CD14-positive monocyte (primary cell): Measurements from ENCODE around the gene TMEM45A. TPM values are rescaled to one million over a fixed set of nuclear protein-coding genes. Genes with fewer than 3 reads are reported as not detected.

Experiments used
- DNase-seq, 3 donors: peaks; one replicate each; pipeline ENCODE4 v3.0.0-alpha.2; 2011 to 2022
- H2AFZ ChIP-seq: 2 replicates; pipeline ENCODE4 v1.6.0; 2012; ENCODE audit warnings: mild to moderate bottlenecking, low read depth, low read length, inconsistent platforms; ENCODE audit not compliant: insufficient read depth, poor library complexity, severe bottlenecking
- H3K27ac ChIP-seq, 2 donors: 1 replicate in 1 of 2; 2 replicates in 1 of 2; pipeline ENCODE4 v1.5.1; 2012 to 2013; ENCODE audit warnings: low read length in 2 of 2, control low read depth in 1 of 2, inconsistent platforms in 1 of 2, low read depth in 1 of 2, mild to moderate bottlenecking in 1 of 2
- H3K27me3 ChIP-seq, 2 donors: one replicate each; pipeline versions ENCODE4 v1.6.0 to v1.6.1; 2011 to 2013; ENCODE audit warnings: low read length in 2 of 2; ENCODE audit not compliant: control insufficient read depth in 2 of 2, insufficient read depth in 2 of 2
- H3K36me3 ChIP-seq, 2 donors: replicated peaks in 1 of 2; 1 replicate in 1 of 2; 2 replicates in 1 of 2; pipeline versions ENCODE4 v1.5.1 to v1.6.1; 2012 to 2013; ENCODE audit warnings: low read length in 2 of 2, control low read depth in 1 of 2, inconsistent platforms in 1 of 2, mild to moderate bottlenecking in 1 of 2; ENCODE audit not compliant: insufficient read depth in 2 of 2, control insufficient read depth in 1 of 2
- H3K4me1 ChIP-seq, 2 donors: 1 replicate in 1 of 2; 2 replicates in 1 of 2; pipeline versions ENCODE4 v1.5.1 to v1.6.1; 2012 to 2013; ENCODE audit warnings: low read length in 2 of 2, control low read depth in 1 of 2, inconsistent platforms in 1 of 2, mild to moderate bottlenecking in 1 of 2, moderate library complexity in 1 of 2; ENCODE audit not compliant: insufficient read depth in 2 of 2, control insufficient read depth in 1 of 2
- H3K4me2 ChIP-seq: replicated peaks from 2 replicates; pipeline ENCODE3; 2012; ENCODE audit warnings: low read length, moderate library complexity, mild to moderate bottlenecking; ENCODE audit not compliant: poor library complexity, severe bottlenecking; ENCODE audit errors: extremely low read depth
- H3K4me3 ChIP-seq, 3 experiments: fragments of 200-600 bp in 1 of 3; sonication (generic) in 1 of 3; replicated peaks in 1 of 3; 1 replicate in 2 of 3; 2 replicates in 1 of 3; pipeline ENCODE4 v1.5.1; 2011 to 2013; ENCODE audit warnings: low read length in 3 of 3, mild to moderate bottlenecking in 3 of 3, control low read depth in 2 of 3, low read depth in 2 of 3, inconsistent platforms in 1 of 3, moderate library complexity in 1 of 3
- H3K79me2 ChIP-seq: 2 replicates; pipeline ENCODE4 v1.6.0; 2012; ENCODE audit warnings: mild to moderate bottlenecking, control low read depth, inconsistent platforms, low read length, moderate library complexity; ENCODE audit not compliant: insufficient read depth
- H3K9ac ChIP-seq: 2 replicates; pipeline ENCODE4 v1.6.0; 2017; ENCODE audit warnings: low read length, mild to moderate bottlenecking; ENCODE audit not compliant: insufficient read depth, poor library complexity, severe bottlenecking
- H3K9me3 ChIP-seq, 2 donors: replicated peaks in 1 of 2; 1 replicate in 1 of 2; 2 replicates in 1 of 2; pipeline versions ENCODE4 v1.5.1 to v1.6.1; 2012 to 2013; ENCODE audit warnings: low read length in 2 of 2, control low read depth in 1 of 2; ENCODE audit not compliant: control insufficient read depth in 1 of 2, insufficient read depth in 1 of 2
- H4K20me1 ChIP-seq: 2 replicates; pipeline ENCODE4 v1.6.0; 2012; ENCODE audit warnings: mild to moderate bottlenecking, low read length, control low read depth, moderate library complexity; ENCODE audit not compliant: insufficient read depth
- H3K27ac Mint-ChIP-seq, 7 donors: one replicate each; pipeline ENCODE4 v1.8.0; 2020; ENCODE audit warnings: mild to moderate bottlenecking in 7 of 7, mixed read lengths in 7 of 7, moderate library complexity in 6 of 7, inconsistent platforms in 2 of 7
- H3K27me3 Mint-ChIP-seq, 3 donors: one replicate each; pipeline ENCODE4 v1.8.0; 2021 to 2022; ENCODE audit warnings: low read depth in 3 of 3, mild to moderate bottlenecking in 3 of 3, mixed read lengths in 3 of 3, moderate library complexity in 3 of 3, inconsistent platforms in 1 of 3
- H3K36me3 Mint-ChIP-seq, 2 donors: one replicate each; pipeline ENCODE4 v1.8.0; 2020; ENCODE audit warnings: mixed read lengths in 2 of 2, inconsistent platforms in 1 of 2, mild to moderate bottlenecking in 1 of 2
- H3K4me1 Mint-ChIP-seq: one replicate; pipeline ENCODE4 v1.8.0; 2020; ENCODE audit warnings: mild to moderate bottlenecking, mixed read lengths
- H3K4me3 Mint-ChIP-seq, 2 donors: one replicate each; pipeline ENCODE4 v1.8.0; 2020; ENCODE audit warnings: mild to moderate bottlenecking in 2 of 2, mixed read lengths in 2 of 2, moderate library complexity in 1 of 2
- H3K9me3 Mint-ChIP-seq, 7 donors: one replicate each; pipeline ENCODE4 v1.8.0; 2020 to 2022; ENCODE audit warnings: mixed read lengths in 7 of 7, mild to moderate bottlenecking in 6 of 7, moderate library complexity in 6 of 7, inconsistent platforms in 2 of 7
- WGBS: methylation state at CpG from one replicate; pipeline ENCODE4 v1.1.5; 2013; ENCODE audit warnings: missing lambda C conversion rate; ENCODE audit not compliant: insufficient coverage; 5-methylcytosine and 5-hydroxymethylcytosine counted together
- intact Hi-C, 2 donors: fragments of 100-400 bp; cut with micrococcal nuclease; formaldehyde crosslinking; loops; one replicate each; pipeline versions ENCODE4 v1.15.0 to v1.15.1; 2023
- polyA plus RNA-seq, 3 donors: library from polyadenylated mRNA; depleted of rRNA in 1 of 3; unstranded in 2 of 3; stranded (reverse) in 1 of 3; fragments of 300-500 nt in 2 of 3; fragments of >200 nt in 1 of 3; fragmentation: Illumina TruSeq in 2 of 3; gene quantifications; 1 replicate in 2 of 3; 2 replicates in 1 of 3; pipeline ENCODE4 v1.2.3, GENCODE V29; 2012 to 2021
- TF ChIP-seq, protein P1 (sequence below): fragments of 200-600 bp; IDR thresholded peaks from one replicate; pipeline ENCODE4 v1.8.0; 2022; ENCODE audit warnings: antibody characterized with exemption, mild to moderate bottlenecking

Gene TMEM45A
- polyA plus RNA-seq, 3 donors: 0.03 to 1.5 (median 0.97) TPM

DNA sequence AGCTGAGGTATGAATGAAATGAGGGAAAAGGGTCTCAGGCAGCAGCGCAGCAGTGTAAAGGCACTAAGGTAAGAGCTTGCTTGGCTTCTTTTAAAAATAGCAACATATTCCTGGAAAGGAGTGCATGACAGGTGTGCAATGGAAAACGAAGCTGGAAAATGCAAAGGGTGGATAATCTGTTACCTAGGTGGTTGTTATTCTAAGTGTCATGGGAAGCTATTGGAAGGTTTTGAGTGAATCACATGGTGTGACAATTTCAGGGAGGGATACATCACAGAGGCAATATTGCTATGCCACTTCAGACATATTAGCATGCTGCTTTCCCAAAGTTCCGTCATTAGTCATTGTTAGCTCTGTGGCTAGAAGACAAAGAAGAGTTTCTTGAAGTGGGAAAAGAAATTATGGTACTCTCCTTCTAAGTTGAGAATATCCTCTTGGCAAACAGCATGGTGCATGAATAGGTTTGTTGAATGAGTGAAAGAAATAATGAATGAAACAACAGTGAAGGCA, 28.7 kb upstream of the TMEM45A start:
- WGBS: 100% methylated on average over 1 of the region's 3 CpGs
- Histone ChIP-seq H3K27me3 (no peaks in the 10 kb centered on the region), H3K9ac (no peak overlapping the region), H3K4me2 (no peak overlapping the region), H3K4me3 (no peak overlapping the region), H4K20me1 (no peaks in the 10 kb centered on the region), H3K4me1 (peaks cover 14 to 17% of the 10 kb centered on the region in 2 donors), H3K36me3 (no peaks in the 10 kb centered on the region), H2AFZ (no peak overlapping the region), H3K9me3 (no peaks in the 10 kb centered on the region), H3K27ac (no peak overlapping the region), H3K79me2 (no peaks in the 10 kb centered on the region)
- TF ChIP-seq, protein P1, sequence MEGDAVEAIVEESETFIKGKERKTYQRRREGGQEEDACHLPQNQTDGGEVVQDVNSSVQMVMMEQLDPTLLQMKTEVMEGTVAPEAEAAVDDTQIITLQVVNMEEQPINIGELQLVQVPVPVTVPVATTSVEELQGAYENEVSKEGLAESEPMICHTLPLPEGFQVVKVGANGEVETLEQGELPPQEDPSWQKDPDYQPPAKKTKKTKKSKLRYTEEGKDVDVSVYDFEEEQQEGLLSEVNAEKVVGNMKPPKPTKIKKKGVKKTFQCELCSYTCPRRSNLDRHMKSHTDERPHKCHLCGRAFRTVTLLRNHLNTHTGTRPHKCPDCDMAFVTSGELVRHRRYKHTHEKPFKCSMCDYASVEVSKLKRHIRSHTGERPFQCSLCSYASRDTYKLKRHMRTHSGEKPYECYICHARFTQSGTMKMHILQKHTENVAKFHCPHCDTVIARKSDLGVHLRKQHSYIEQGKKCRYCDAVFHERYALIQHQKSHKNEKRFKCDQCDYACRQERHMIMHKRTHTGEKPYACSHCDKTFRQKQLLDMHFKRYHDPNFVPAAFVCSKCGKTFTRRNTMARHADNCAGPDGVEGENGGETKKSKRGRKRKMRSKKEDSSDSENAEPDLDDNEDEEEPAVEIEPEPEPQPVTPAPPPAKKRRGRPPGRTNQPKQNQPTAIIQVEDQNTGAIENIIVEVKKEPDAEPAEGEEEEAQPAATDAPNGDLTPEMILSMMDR: no peak
- intact Hi-C loops: loop anchor here in 1 of 2 donors (5.0 kb wide), 1 partner anchor 129 kb away; no protein-coding TSS in a partner anchor
- Mint-ChIP-seq H3K4me1 (peaks cover 18% of the 10 kb centered on the region), H3K27me3 (no peaks in the 10 kb centered on the region), H3K9me3 (peaks cover 2 to 9% (median 3%) of the 10 kb centered on the region in 7 donors), H3K4me3 (no peak overlapping the region), H3K27ac (no peak overlapping the region), H3K36me3 (no peaks in the 10 kb centered on the region)
- DNase-seq: no peak

DNA sequence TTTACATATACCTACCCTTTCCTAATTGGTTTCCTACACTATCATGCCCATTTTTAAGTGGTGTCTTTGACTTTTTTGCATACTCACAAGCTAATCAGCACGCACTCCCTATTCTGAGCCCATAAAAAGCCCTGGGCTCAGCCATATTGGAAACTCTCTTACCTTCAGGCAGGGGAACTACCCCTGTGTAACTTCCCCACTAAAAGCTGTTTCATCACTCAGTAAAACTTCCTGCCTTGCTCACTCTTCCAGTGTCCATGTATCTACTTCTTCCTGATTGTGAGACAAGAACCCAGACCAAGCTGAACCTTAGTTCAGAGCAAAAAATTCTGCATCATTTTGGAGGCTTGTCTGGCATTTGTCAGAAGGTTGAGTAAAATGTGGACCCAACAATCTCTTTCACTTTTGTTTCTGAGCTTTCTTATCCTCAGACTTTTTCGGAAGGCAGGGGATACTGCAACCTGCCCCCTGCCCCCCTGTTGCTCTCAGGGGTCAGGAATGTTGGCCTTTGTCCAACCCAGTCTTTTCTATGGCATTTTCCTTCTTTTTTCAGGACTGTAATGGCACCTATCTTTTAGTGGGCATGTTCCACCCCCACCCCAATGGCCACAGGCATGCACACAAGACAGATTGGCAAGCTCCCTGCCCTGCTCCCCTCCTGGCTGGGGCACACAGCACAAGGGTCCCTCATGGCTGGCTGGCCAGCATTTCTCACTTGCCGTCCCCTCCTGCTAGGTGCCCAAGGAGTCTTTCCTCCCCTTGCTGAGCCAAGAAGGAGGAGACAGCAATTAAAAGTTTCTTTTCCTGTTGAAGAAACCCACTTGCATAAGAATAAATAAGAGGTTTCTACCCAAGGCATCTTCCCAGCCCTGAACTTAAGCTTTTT, 26.3 kb upstream of the TMEM45A start:
- Mint-ChIP-seq H3K4me1 (peaks cover 18% of the 10 kb centered on the region), H3K27me3 (peaks cover 0 to 1% (median 0%) of the 10 kb centered on the region in 3 donors), H3K4me3 (peak overlapping the region in 1 of 2 donors; percentile 54), H3K36me3 (peaks cover 0 to 4% of the 10 kb centered on the region in 2 donors), H3K27ac (peak overlapping the region; percentile 39 to 84 (median 66)), H3K9me3 (peaks cover 14 to 23% (median 18%) of the 10 kb centered on the region in 7 donors)
- Histone ChIP-seq H3K4me1 (peaks cover 14 to 17% of the 10 kb centered on the region in 2 donors), H4K20me1 (no peaks in the 10 kb centered on the region), H3K9ac (peak overlapping the region; percentile 38), H2AFZ (peak overlapping the region; percentile 62), H3K4me2 (peak overlapping the region; percentile 51), H3K36me3 (no peaks in the 10 kb centered on the region), H3K9me3 (peaks cover 7 to 8% of the 10 kb centered on the region in 2 donors), H3K27ac (peak overlapping the region; percentile 8 to 71), H3K4me3 (peak overlapping the region in 1 of 3 experiments; percentile 31), H3K79me2 (no peaks in the 10 kb centered on the region), H3K27me3 (no peaks in the 10 kb centered on the region)
- WGBS: 59% methylated on average over 3 of the region's 3 CpGs
- intact Hi-C loops: no loop called here
- TF ChIP-seq, protein P1: no peak
- peak; percentile 52 to 84 (median 69) for DNase-seq
